ENCODE results near the gene LONRF2. TPM values are rescaled to one million over a fixed set of nuclear protein-coding genes. Genes with fewer than 3 reads are reported as not detected.

LONRF2 gene
- total RNA-seq, 1 experiment from 2014 or later, result 0.84 TPM

DNA sequence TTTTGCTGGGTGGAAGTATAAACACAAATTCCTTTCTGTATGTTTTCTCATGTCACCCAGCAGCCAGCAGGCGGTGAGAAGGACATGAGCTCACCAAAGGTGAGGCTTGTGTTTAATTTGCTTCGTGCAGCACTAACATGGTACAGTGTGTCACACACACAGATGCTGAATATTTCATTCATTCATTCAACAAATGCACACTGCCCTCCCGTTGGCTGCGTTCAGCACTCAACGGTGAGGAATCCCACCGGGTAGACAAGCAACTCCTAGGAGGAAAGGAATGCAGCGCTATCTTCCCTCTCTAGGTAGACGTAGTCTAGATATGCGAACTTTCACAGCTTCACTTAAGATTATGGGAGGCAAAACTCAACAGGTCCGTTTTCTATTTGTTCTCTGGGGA lies 85.1 kb downstream of the LONRF2 start:
- no peak for DNase-seq (ENCODE audit: low read depth)

- DNase-seq (ENCODE audit: low read depth), result no peak
Measured at GRCh38 chr2:100236166-100236565, 86.1 kb downstream of the LONRF2 start.

- DNase-seq (ENCODE audit: low read depth), result no peak
Measured at GRCh38 chr2:100235581-100235980, 86.7 kb downstream of the LONRF2 start.

DNA sequence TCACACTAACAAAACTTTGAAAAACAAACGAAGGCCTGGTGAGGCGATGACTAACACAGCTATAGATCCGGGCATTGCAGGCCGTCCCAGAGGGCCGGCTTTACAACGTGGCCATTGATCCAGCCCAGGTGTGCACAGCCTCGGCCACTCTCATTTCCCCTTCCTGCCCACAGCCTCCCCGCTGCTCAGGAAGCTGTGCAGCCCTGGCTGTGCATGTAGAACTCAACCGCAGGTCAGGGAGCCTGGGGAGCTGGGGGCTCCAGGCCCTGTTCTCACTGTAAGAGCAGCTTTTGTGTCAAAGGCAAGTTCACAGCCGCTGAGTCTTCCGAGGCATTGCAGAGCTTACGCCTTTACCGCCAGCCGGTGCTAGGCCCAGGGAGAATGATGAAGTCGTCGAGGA lies 87.2 kb downstream of the LONRF2 start:
- no peak for DNase-seq (ENCODE audit: low read depth)

DNA sequence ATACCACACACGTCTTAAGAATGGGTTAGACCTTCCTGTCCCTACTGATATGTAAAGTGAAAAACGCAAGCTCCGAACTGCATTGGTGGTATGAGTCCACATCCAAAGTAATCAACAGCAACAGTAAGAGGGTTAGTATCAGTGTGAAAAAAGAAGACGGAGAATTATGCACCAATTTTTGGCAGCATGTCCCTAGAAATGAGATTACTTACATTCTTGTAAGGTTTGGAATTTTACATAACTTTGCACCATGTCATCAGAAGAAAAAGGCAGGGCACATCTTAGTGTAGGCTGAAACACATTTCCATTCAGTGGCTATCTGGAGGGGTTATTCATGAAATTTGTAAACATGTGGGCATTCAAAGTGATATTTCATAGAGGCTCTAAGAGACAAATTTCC lies 88.2 kb downstream of the LONRF2 start:
- DNase-seq (ENCODE audit: low read depth), result no peak

- no peak for DNase-seq (ENCODE audit: low read depth)
Measured at GRCh38 chr2:100233061-100233460, 89.2 kb downstream of the LONRF2 start.

DNA sequence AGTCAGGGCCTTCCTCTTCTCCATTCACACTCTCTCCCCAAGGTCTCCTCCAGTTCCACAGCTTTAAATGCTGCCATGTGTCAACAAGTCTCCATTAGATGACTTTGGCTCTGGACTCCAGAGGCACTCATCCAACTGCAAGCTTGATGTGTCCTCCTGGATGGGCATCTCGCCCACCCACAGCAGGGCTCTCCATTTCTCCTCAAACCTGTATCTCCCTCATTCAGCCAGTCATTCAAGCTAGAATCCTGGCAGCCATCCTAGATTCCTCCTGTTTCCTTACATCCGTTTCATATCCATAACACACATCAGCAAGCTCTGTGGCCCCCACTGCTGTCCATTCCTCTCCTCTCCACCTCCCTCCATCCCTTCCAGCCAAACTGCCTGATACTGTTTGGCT lies 91.5 kb downstream of the LONRF2 start:
- DNase-seq (ENCODE audit: low read depth), result no peak

DNA sequence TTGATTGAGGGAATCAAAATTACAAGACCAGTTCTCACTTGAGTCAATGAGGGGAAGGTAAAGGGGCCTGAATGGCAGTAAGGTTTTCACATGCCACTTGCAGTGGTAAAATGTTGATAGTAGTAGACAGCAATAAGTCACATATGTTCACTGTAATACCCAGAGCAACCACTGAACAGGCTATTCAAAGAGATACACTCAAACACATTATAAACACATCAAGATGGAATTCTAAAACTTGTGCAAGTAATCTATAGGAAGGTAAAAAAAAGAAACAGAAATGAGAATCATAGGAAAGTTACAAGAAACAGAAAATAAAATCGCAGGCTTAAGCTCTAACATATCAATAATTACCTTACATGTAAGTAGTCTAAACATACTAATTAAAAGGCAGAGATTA lies 93.3 kb downstream of the LONRF2 start:
- no peak for DNase-seq (ENCODE audit: low read depth)

GRCh38 chr2:100228415-100228814 lies 93.9 kb downstream of the LONRF2 start:
- no peak for DNase-seq (ENCODE audit: low read depth)

GRCh38 chr2:100224988-100225710 lies 97.2 kb downstream of the LONRF2 start:
- no peak for DNase-seq (ENCODE audit: low read depth)

DNA sequence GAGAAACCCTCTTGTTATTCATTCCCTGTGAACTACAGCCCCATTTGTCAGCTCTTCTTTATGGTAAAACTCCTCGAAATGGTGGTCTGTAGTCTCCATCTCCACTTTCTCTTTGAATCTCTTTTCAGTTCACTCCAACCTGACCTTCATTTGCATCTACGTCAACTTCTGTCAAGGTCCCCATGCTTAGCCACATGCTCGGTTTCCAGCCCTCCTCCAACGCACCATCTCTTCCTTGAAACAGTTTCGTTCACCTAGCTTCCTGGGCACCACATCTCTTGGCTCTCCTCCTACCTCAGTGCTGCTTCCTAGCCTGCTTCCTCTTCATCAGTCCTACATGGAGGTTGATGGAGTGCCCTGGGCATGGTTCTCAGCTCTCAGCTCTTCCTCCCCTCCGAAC lies 98.8 kb downstream of the LONRF2 start:
- DNase-seq (ENCODE audit: low read depth), result no peak

Other genes with a start within 250 kb of the LONRF2 start
- gene AFF3, start 179.9 kb downstream of the LONRF2 start, total RNA-seq (2014; rRNA removed; shearing (Covaris generic)), result 1.3 and 3.6 TPM in 2 replicates
- gene CHST10, start 95.2 kb upstream of the LONRF2 start, total RNA-seq (2014; rRNA removed; shearing (Covaris generic)), result 16.4 and 24.0 TPM in 2 replicates
- gene NMS, start 148.0 kb upstream of the LONRF2 start, total RNA-seq (2014; rRNA removed; shearing (Covaris generic)), result not detected in 2 replicates
- gene PDCL3, start 240.5 kb upstream of the LONRF2 start, total RNA-seq (2014; rRNA removed; shearing (Covaris generic)), result 22.4 and 22.9 TPM in 2 replicates